ENCODE results near the gene R3HDM1.

Gene R3HDM1

GRCh38 chr2:135531231-135532197 lies at the start of gene R3HDM1:
Gene R3HDM1 (plus strand): TSS chr2:135531484. CDS start chr2:135604846, 73,362 bp downstream.
- Histone ChIP-seq H3K9me3 (ENCODE audit: insufficient read depth, low read length) (no peaks in the 10 kb centered on the region), H3K79me2 (ENCODE audit: insufficient read depth, low read length) (peaks cover 82% of the 10 kb centered on the region), H4K20me1 (ENCODE audit: low read depth, low read length) (peaks cover 15% of the 10 kb centered on the region; the same call in 1 of the 2 replicates), H3K9ac (ENCODE audit: low read length) (peak within 1 kb of the TSS; percentile 88), H3F3A (ENCODE audit: insufficient read depth) (peaks cover 5% of the 10 kb centered on the region; the same call in 1 of the 2 replicates), H3K4me3 (ENCODE audit: insufficient read depth, low read length, poor library complexity, severe bottlenecking) (peak within 1 kb of the TSS; percentile 96), H3K27ac (ENCODE audit: low read depth, low read length) (peak within 1 kb of the TSS; percentile 81), H3K36me3 (ENCODE audit: low read length) (no peaks in the 10 kb centered on the region), H3K4me2 (ENCODE audit: low read depth, low read length, poor library complexity, severe bottlenecking) (peak within 1 kb of the TSS; percentile 85), H3K27me3 (ENCODE audit: low read length) (no peaks in the 10 kb centered on the region), H3K9me2 (replicated peaks; ENCODE audit: insufficient read depth, low read length) (no peaks in the 10 kb centered on the region), H2AFZ (ENCODE audit: low read depth, low read length, severe bottlenecking) (peak within 1 kb of the TSS; percentile 65)
- TF ChIP-seq CTCF (IDR thresholded peaks at IDR 0.05; ENCODE audit: insufficient read depth, low read length, poor library complexity, severe bottlenecking) (no peak), EZH2phosphoT487 (conservative IDR thresholded peaks at IDR 0.05; ENCODE audit: low read length) (no peak)

- H3K36me3 ChIP-seq (ENCODE audit: low read length) = peaks cover 12% of the 10 kb centered on the region; the same call in 1 of the 2 replicates
- no peak for TF ChIP-seq EZH2phosphoT487 (conservative IDR thresholded peaks at IDR 0.05; ENCODE audit: low read length)
- no peak for TF ChIP-seq CTCF (IDR thresholded peaks at IDR 0.05; ENCODE audit: insufficient read depth, low read length, poor library complexity, severe bottlenecking)
- H3K4me2 ChIP-seq (ENCODE audit: low read depth, low read length, poor library complexity, severe bottlenecking) = no peak overlapping the region
- no peak overlapping the region for H3K4me3 ChIP-seq (ENCODE audit: insufficient read depth, low read length, poor library complexity, severe bottlenecking)
- no peak overlapping the region for H3K9ac ChIP-seq (ENCODE audit: low read length)
- H3K9me2 ChIP-seq (replicated peaks; ENCODE audit: insufficient read depth, low read length) = no peaks in the 10 kb centered on the region
- no peaks in the 10 kb centered on the region for H3K27me3 ChIP-seq (ENCODE audit: low read length)
- H4K20me1 ChIP-seq (ENCODE audit: low read depth, low read length) = no peaks in the 10 kb centered on the region
- no peak overlapping the region for H2AFZ ChIP-seq (ENCODE audit: low read depth, low read length, severe bottlenecking)
- no peaks in the 10 kb centered on the region for H3K9me3 ChIP-seq (ENCODE audit: insufficient read depth, low read length)
- H3K27ac ChIP-seq (ENCODE audit: low read depth, low read length) = no peak overlapping the region
- H3K79me2 ChIP-seq (ENCODE audit: insufficient read depth, low read length) = no peaks in the 10 kb centered on the region
- no peaks in the 10 kb centered on the region; the same call in 1 of the 2 replicates for H3F3A ChIP-seq (ENCODE audit: insufficient read depth)
Observed at GRCh38 chr2:135485441-135485840, 45.8 kb upstream of the R3HDM1 start.

GRCh38 chr2:135490376-135490775 lies 40.9 kb upstream of the R3HDM1 start:
- H2AFZ ChIP-seq (ENCODE audit: low read depth, low read length, severe bottlenecking) = no peak overlapping the region
- no peaks in the 10 kb centered on the region for H3K27me3 ChIP-seq (ENCODE audit: low read length)
- no peak overlapping the region for H3K4me2 ChIP-seq (ENCODE audit: low read depth, low read length, poor library complexity, severe bottlenecking)
- peaks cover 12% of the 10 kb centered on the region; the same call in 1 of the 2 replicates for H3K36me3 ChIP-seq (ENCODE audit: low read length)
- H4K20me1 ChIP-seq (ENCODE audit: low read depth, low read length) = no peaks in the 10 kb centered on the region
- H3F3A ChIP-seq (ENCODE audit: insufficient read depth) = no peaks in the 10 kb centered on the region
- no peaks in the 10 kb centered on the region for H3K9me2 ChIP-seq (replicated peaks; ENCODE audit: insufficient read depth, low read length)
- no peak overlapping the region for H3K27ac ChIP-seq (ENCODE audit: low read depth, low read length)
- TF ChIP-seq CTCF (IDR thresholded peaks at IDR 0.05; ENCODE audit: insufficient read depth, low read length, poor library complexity, severe bottlenecking) (no peak), EZH2phosphoT487 (conservative IDR thresholded peaks at IDR 0.05; ENCODE audit: low read length) (no peak)
- H3K9ac ChIP-seq (ENCODE audit: low read length) = no peak overlapping the region
- no peak overlapping the region for H3K4me3 ChIP-seq (ENCODE audit: insufficient read depth, low read length, poor library complexity, severe bottlenecking)
- no peaks in the 10 kb centered on the region for H3K9me3 ChIP-seq (ENCODE audit: insufficient read depth, low read length)
- no peaks in the 10 kb centered on the region for H3K79me2 ChIP-seq (ENCODE audit: insufficient read depth, low read length)
